Epithelial cell of proximal tubule (primary cell): Measurements from ENCODE around the gene GULP1. TPM values are rescaled to one million over a fixed set of nuclear protein-coding genes. Genes with fewer than 3 reads are reported as not detected.

Source experiments
- DNase-seq: peaks from one replicate; pipeline ENCODE4 v3.0.0-alpha.2; 2011; ENCODE audit warnings: low read depth
- H3K4me3 ChIP-seq: 2 replicates; pipeline ENCODE4 v1.5.1; 2011; ENCODE audit warnings: low read depth, mild to moderate bottlenecking, low read length
- CTCF ChIP-seq: conservative IDR thresholded peaks from 2 replicates; pipeline ENCODE4 v1.5.1; 2012; ENCODE audit warnings: low read depth, mild to moderate bottlenecking, low read length
- total RNA-seq: library from RNA; depleted of rRNA; stranded (reverse); fragments of >200 nt; gene quantifications from 2 replicates; pipeline ENCODE4 v1.2.3, GENCODE V29; 2015

The GULP1 gene
- total RNA-seq, 1 donor from 2014 or later = 66.1 TPM

GRCh38 chr2:188256420-188256819 is 35.3 kb upstream of the GULP1 start:
- no peak overlapping the region for H3K4me3 ChIP-seq
- no peak for DNase-seq
- TF ChIP-seq CTCF = no peak

GRCh38 chr2:188265315-188265714 is 26.4 kb upstream of the GULP1 start:
- TF ChIP-seq CTCF = no peak
- DNase-seq = no peak
- no peak overlapping the region for H3K4me3 ChIP-seq

- no peak for TF ChIP-seq CTCF
- DNase-seq = no peak
- H3K4me3 ChIP-seq = no peak overlapping the region
Measured at GRCh38 chr2:188267776-188268175, 23.9 kb upstream of the GULP1 start.

GRCh38 chr2:188269004-188269403 is 22.7 kb upstream of the GULP1 start:
- no peak overlapping the region for H3K4me3 ChIP-seq
- no peak for TF ChIP-seq CTCF
- no peak for DNase-seq

GRCh38 chr2:188272121-188272520 is 19.6 kb upstream of the GULP1 start:
- no peak for DNase-seq
- TF ChIP-seq CTCF = no peak

GRCh38 chr2:188274274-188274673 is 17.4 kb upstream of the GULP1 start:
- no peak overlapping the region for H3K4me3 ChIP-seq
- TF ChIP-seq CTCF = no peak
- DNase-seq = no peak

More at GRCh38 chr2:188272121-188272520, 19.6 kb upstream of the GULP1 start:
- H3K4me3 ChIP-seq = no peak overlapping the region

GRCh38 chr2:188276255-188276654 is 15.4 kb upstream of the GULP1 start:
- no peak for DNase-seq
- no peak overlapping the region for H3K4me3 ChIP-seq
- TF ChIP-seq CTCF = no peak
